Measurements from ENCODE around the gene ARID1B.

Gene ARID1B

GRCh38 chr6:157216570-157216969 is 439.4 kb downstream of the ARID1B start:
- FAIRE-seq (no peak), DNase-seq (ENCODE audit: insufficient read length, low spot score) (no peak)

DNA sequence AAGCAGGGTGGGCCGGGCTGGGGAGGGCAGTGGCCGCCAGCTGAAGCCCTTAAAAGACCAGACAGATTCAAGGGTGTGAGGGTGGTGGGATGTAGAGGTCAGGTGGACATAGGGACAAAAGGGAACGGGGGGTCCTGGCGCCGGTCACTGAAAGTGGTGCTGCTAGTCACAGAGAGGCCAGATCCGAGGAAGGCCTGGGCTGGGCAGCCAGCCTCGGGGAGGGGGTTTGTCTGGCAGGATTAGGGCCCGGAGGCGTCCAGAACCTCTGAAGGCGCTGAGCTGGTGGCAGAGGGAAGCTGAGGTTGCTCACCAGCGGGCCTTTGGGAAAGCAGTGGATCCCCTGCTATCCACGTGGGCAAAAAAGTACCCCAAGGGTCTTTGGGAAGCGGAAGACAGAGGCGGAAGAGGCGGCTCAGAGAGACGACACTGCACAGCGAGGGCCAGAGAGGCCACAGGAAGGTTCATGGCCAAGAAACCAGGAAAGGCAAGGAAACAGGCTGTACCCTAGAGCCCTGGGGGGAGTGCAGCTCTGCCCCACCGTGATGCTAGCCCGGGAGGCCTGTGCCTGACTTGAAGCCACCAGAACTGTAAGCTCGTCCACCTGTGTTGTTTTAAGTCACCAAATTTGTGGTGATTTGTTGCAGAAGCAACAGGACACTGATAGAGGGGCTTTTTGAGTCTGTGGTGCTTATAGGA is 440.2 kb downstream of the ARID1B start:
- no peak for DNase-seq (ENCODE audit: insufficient read length, low spot score)
- FAIRE-seq: no peak

- FAIRE-seq: no peak
- DNase-seq (ENCODE audit: insufficient read length, low spot score): no peak
These were observed 440.8 kb downstream of the ARID1B start for GRCh38 chr6:157217894-157218370.

GRCh38 chr6:157218371-157219198 is 441.4 kb downstream of the ARID1B start:
- FAIRE-seq (no peak), DNase-seq (ENCODE audit: insufficient read length, low spot score) (no peak)

DNA sequence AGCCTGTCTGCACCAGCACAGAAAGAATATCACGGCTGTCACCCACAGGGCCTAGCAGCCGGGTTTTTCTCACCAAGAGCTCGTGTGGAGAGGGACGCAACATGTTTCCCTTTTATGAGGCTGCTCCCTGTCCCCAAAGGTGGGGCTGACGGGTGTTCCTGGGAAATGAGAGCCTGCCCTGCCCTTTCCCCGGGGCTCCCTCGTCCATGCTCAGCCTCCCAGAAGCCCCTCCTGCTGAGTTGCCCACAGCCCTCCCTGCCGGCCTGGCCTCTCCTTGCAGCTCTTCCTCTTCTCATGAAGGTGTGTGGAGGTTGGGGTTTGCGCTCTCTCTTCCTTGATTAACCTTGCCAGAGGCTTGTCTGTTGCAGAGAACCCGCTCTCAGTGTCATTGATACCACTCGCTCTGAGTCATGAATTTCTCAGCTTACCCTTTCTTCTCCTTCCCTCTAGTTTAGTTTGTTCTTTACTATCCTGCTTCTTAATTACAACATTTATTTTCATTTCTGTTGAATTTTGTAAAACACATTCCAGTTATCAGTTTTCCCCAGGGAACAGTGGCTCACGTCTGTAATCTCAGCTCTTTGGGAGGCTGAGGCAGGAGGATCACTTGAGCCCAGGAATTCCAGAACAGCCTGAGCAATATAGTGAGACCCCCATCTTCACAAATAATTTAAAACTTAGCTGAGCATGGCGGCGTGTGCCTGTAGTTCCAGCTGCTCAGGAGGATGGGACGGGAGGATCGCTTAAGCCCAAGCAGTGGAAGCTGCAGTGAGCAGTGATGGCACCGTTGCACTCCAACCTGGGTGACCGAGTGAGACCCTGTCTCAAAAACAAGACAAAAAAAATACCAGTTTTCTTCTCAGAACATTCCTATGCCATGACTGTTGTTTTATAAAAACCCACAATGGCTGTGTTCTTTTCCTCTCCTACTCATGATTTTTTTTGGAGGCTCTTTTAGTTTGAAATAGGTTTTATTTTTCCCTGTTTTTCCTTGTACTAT is 442.3 kb downstream of the ARID1B start:
- no peak for FAIRE-seq
- no peak for DNase-seq (ENCODE audit: insufficient read length, low spot score)

DNA sequence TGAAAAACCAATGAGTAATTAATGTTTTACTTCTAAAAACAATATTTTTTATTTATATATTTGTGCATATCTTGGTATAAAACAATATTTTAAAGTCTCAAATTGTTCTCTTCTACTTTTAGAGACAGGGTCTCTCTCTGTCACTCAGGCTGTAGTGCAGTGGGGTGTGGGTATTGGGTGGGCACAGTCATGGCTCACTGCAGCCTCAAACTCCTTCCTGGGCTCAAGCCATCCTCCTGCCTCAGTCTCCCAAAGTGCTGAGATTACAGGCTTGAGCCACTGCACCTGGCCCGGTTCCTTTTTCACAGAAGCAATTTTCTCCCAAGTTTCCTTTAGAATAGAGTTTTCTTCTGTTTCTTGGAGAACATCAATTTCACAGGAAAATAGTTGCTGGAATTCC is 443.3 kb downstream of the ARID1B start:
- DNase-seq (ENCODE audit: insufficient read length, low spot score) (no peak), FAIRE-seq (no peak)

GRCh38 chr6:157221049-157221816 is 444.1 kb downstream of the ARID1B start:
- DNase-seq (ENCODE audit: insufficient read length, low spot score) (peak; percentile 85), FAIRE-seq (peak; percentile 85)

DNA sequence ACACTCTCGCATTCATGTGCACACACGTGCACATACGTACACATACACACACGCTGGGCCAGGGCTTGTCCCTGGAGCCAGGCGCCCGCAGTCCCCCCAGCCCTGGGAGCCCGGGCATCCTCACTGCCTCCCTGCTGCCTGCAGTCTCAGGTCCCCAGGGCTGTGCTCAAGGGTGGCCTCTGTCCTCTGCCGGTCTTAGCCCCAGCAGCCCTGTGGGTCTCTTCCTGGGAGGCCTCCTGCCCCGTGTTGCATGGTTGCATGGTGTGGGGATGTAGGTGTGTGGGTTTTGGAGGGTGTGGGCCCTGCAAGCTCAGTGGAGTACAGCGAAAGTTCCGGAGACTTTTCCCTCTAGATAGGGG is 444.6 kb downstream of the ARID1B start:
- DNase-seq (ENCODE audit: insufficient read length, low spot score): no peak
- no peak for FAIRE-seq

DNA sequence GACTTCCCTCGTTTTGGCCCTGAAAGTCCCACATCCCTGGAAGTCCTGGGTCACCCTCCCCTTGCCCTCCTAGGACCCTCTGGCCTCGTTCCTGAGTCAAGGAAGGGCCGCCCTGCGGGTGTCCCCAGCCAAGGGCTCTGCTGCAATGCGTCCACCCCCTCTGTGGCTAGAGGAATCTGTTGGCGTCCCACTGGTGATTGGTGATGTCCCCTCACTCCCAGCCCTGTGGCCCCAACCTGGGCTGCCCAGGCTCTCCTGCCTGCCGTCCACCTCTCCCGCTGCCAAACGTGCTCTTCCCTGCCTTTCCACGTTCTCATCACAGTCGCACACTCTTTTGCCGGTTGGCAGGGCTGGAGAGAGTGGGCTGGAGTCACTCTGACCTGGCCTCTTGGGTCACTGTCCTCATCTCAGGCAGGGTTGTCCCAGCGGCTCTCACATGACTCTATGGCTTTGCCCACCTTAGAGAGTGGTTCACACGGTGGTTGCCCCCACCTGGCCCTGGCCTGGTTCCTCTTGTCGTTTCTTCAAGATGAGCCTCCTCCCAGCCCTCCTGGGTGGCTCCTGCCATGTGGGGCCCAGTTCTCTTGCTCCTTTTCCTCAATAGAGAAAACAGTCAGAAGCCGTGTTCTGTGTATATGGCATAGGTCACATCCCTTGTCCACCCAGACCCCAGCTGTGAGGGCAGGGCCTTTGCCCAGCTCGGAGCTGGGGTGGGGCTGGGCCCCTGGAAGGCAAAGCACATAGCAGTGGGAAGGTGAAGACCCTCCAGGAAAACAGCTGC is 445.2 kb downstream of the ARID1B start:
- no peak for DNase-seq (ENCODE audit: insufficient read length, low spot score)
- FAIRE-seq: no peak

DNA sequence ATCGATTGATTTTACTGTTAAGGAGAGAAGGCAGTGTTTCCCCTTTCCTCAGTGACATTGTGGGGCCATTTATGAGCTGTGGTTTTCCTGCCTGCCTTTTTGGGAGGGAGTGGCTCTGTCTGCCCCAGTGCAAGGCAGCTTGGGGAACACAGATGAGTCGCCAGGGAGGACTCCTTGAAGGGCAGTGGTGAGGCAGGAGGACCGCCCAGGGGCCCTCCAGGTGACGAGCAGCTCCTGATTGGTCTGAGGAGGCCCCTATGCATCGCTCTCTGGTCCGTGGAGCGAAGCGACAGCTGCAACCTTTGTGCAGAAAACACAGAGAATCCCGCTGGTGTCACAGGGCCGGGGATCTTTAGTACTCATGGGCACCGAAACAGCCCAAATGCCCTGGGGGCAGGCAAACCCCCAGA is 445.8 kb downstream of the ARID1B start:
- DNase-seq (ENCODE audit: insufficient read length, low spot score) (no peak), FAIRE-seq (no peak)

DNA sequence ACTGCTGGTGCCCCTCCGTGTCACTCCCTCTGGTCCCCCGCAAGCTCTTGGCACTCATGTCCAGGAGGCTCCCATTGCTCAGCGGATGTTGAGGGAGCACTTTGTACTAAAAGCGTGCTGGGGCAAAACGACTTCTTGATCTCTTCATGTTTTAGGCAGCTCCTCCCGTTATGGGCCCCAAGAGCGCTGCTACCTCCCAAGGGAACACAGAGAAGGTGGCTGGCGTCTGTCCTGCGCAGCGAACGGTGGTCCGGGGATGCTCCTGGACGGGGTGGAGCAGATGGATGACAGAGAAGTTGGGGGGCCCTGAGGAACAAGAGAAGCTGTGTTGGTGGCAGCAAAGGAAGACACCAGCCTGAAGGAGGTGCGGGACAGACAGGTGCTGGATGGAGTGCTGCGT is 446.3 kb downstream of the ARID1B start:
- peak; percentile 21 for FAIRE-seq

DNA sequence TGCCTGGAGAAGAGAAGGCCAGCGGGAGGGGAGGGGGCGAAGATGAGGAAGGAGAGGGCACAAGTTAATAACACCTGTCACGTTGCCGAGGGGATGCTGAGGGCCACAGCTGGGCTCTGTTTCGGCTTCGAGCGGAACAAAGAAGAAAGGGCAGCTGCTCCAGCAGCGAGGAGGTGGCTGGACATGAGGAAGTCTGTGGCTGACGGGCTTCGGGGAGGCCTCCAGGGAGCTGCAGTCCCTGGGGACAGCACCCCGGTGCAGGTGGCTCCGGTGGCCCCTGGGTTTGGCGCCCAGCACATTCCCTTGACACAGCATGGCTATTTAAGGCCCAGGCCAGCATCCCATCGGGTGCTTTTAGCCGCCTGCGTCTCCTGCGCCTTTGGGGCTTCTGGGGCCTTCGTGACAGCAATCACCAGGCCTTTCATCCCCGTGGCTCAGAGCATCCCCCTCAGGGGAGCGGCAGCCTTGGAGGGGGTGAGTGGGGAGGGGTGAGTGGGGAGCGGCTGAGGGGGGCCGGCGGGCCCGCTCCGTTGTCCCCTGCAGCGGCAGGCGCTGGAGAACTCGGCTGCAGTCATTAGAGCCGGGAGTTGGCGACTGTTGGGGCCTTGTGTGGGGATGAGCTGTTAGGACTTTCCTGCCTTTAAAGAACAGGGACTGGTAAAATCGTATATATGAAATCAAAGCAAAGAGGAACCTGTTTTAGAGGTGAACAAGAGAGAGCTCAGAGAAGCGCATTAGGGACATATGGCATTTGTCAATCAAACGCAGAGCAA is 447.2 kb downstream of the ARID1B start:
- no peak for DNase-seq (ENCODE audit: insufficient read length, low spot score)
- FAIRE-seq: no peak

More for the DNA sequence above, 446.3 kb downstream of the ARID1B start:
- no peak for DNase-seq (ENCODE audit: insufficient read length, low spot score)

DNA sequence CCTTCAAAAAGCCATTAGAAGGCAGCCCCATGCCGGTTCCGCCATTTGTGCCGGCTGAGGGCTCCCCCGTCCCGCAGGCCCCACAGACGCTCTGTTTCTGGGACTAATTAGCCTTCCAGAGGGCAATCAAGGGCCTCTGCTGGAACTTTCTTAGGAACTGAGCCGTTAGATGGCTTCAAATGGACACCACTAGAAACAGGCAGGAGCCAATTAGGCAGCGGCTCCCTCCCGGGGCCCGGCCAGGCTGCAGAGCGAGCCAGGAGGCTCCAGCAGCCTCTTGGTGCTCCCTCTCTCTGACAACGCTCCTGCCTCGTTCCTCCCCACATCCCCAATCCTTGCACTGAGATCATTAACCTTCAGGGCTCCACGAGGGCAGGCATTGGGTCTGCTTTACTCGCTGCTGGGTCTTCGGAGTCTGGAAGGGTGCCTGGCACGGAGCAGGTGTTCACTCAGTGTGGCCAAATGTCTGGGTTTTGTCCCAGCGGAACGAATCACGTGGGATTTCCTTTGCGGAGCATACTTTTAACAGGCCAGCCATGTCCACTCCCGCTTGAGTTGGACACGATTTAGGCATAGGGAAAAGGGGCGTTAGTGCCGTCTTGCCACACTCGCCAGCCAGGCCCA is 447.9 kb downstream of the ARID1B start:
- no peak for DNase-seq (ENCODE audit: insufficient read length, low spot score)
- FAIRE-seq: no peak

DNA sequence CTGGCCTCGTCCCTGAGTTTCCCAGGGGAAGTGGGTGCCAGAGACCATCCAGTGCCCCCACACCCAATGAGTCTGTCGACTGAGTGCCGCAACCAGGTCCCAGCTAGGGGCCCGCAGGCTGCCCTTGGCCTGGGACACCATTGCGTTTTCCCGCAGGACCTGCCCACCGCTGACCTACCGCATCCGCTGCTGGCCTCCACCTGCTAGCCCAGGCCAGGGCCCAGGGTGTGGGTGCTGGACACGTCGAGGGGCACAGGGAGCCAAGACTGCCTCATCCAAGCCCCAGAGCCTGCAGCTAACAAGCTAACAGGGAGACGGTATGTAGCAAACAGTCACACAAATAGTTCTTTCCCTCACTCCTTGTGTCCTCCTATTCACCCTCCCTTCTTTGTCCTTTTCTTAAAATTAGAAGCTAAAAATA is 448.4 kb downstream of the ARID1B start:
- DNase-seq (ENCODE audit: insufficient read length, low spot score) (no peak), FAIRE-seq (no peak)

- DNase-seq (ENCODE audit: insufficient read length, low spot score): no peak
- FAIRE-seq: no peak
These were observed 448.9 kb downstream of the ARID1B start for GRCh38 chr6:157226026-157226625.

GRCh38 chr6:157226761-157227160 is 449.6 kb downstream of the ARID1B start:
- no peak for FAIRE-seq
- no peak for DNase-seq (ENCODE audit: insufficient read length, low spot score)

Data from GM19239 (cell line).